Endothelial cell of umbilical vein (primary cell): ENCODE results near the gene YTHDC2.

ENCODE experiments used
- EZH2 ChIP-seq: IDR thresholded peaks from 2 replicates; pipeline ENCODE4 v1.6.1; 2012; ENCODE audit warnings: borderline replicate concordance, low read depth, mild to moderate bottlenecking, moderate library complexity, low read length, inconsistent platforms; ENCODE audit not compliant: severe bottlenecking
- FOS ChIP-seq: IDR thresholded peaks from 2 replicates; pipeline ENCODE4 v1.6.1; 2011; ENCODE audit warnings: mild to moderate bottlenecking, low read length, moderate library complexity, borderline replicate concordance; ENCODE audit not compliant: insufficient read depth
- JUN ChIP-seq: IDR thresholded peaks from 2 replicates; pipeline ENCODE4 v1.6.1; 2011; ENCODE audit warnings: borderline replicate concordance, low read depth; ENCODE audit not compliant: insufficient read length, insufficient read depth
- POLR2A ChIP-seq: IDR thresholded peaks from 2 replicates; pipeline ENCODE4 v1.6.1; 2012; ENCODE audit warnings: low read depth, mild to moderate bottlenecking, control low read depth, low read length
- POLR2AphosphoS5 ChIP-seq: IDR thresholded peaks from 2 replicates; pipeline ENCODE4 v1.6.1; 2012; ENCODE audit warnings: low read depth, mild to moderate bottlenecking, control low read depth, low read length, moderate library complexity; ENCODE audit not compliant: insufficient read depth
- TF ChIP-seq, protein P1 (sequence below), 2 donors: IDR thresholded peaks; 1 replicate in 1 of 2; 2 replicates in 1 of 2; pipeline ENCODE4 v1.5.1; 2011; ENCODE audit warnings: low read length in 2 of 2, mild to moderate bottlenecking in 2 of 2, moderate library complexity in 2 of 2, control low read depth in 1 of 2, inconsistent platforms in 1 of 2, low read depth in 1 of 2; ENCODE audit not compliant: insufficient read depth in 1 of 2; ENCODE audit errors: extremely low read depth in 1 of 2
- TF ChIP-seq, protein P2 (sequence below): IDR thresholded peaks from 2 replicates; pipeline ENCODE4 v1.6.1; 2011; ENCODE audit not compliant: insufficient read depth, insufficient read length

DNA sequence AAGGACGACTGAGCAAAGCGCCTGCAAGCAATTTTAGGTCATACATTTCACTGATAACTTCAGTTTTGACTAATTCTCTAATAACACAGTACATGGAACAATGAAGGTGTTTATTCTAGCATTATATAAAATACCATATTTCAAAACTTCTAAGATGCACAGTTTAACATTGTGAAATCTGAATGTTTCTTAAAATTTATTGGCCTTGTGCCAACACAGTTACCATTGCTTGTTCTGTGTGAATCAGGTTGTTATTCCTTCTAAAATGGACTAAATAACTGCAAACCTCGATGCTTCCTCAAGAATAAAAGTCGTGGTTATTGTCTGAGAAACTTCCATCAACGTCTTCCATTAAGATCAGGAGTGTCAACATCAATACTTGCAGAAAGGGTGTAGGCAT lies 33.3 kb upstream of the YTHDC2 start:
- TF ChIP-seq, protein P1, sequence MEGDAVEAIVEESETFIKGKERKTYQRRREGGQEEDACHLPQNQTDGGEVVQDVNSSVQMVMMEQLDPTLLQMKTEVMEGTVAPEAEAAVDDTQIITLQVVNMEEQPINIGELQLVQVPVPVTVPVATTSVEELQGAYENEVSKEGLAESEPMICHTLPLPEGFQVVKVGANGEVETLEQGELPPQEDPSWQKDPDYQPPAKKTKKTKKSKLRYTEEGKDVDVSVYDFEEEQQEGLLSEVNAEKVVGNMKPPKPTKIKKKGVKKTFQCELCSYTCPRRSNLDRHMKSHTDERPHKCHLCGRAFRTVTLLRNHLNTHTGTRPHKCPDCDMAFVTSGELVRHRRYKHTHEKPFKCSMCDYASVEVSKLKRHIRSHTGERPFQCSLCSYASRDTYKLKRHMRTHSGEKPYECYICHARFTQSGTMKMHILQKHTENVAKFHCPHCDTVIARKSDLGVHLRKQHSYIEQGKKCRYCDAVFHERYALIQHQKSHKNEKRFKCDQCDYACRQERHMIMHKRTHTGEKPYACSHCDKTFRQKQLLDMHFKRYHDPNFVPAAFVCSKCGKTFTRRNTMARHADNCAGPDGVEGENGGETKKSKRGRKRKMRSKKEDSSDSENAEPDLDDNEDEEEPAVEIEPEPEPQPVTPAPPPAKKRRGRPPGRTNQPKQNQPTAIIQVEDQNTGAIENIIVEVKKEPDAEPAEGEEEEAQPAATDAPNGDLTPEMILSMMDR (IDR thresholded peaks at IDR 0.05; ENCODE audit: extremely low read depth in 1 of 2, insufficient read depth in 1 of 2, low read depth in 1 of 2, low read length in 2 of 2), result no peak
- no peak for TF ChIP-seq POLR2AphosphoS5
- TF ChIP-seq JUN, result no peak
- TF ChIP-seq POLR2A, result no peak
- TF ChIP-seq, protein P2, sequence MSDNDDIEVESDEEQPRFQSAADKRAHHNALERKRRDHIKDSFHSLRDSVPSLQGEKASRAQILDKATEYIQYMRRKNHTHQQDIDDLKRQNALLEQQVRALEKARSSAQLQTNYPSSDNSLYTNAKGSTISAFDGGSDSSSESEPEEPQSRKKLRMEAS, result no peak
- no peak for TF ChIP-seq EZH2
- no peak for TF ChIP-seq FOS
